ENCODE data around the gene P3H4. TPM values are rescaled to one million over a fixed set of nuclear protein-coding genes. Genes with fewer than 3 reads are reported as not detected.
A peak's percentile ranks its signal among the peaks of the same experiment; 100 is the strongest.

Gene P3H4
- total RNA-seq, 4 donors from 2014 or later = 2.4 to 7.1 (median 3.7) TPM

- no peaks in the 10 kb centered on the region for H3K36me3 ChIP-seq
- peak within 1 kb of the TSS; percentile 50 to 85 (median 61) for H3K4me3 ChIP-seq
- H3K9me3 ChIP-seq = no peaks in the 10 kb centered on the region
- WGBS, 2 donors = 0 to 2% methylated on average over 17 to 18 of the region's 35 CpGs
- peaks cover 22 to 54% (median 33%) of the 10 kb centered on the region in 3 donors for H3K4me1 ChIP-seq
- peak in 1 of 4 donors; percentile 10 for TF ChIP-seq POLR2A (IDR thresholded peaks at IDR 0.05)
- no peak for TF ChIP-seq CTCF (IDR thresholded peaks at IDR 0.05)
- no peak for DNase-seq
- peak within 1 kb of the TSS; percentile 57 to 78 (median 69) for H3K27ac ChIP-seq
- intact Hi-C loops (cut with DNase I) = no loop called here
- peaks cover 0 to 25% (median 0%) of the 10 kb centered on the region in 4 donors for H3K27me3 ChIP-seq
Observed at GRCh38 chr17:41812381-41813151, 817 bp upstream of the P3H4 start, which contains the start of gene FKBP10. TSS of gene FKBP10 (plus strand) at chr17:41813004. CDS start at chr17:41813035, 31 bp downstream.

GRCh38 chr17:41810659-41811548 is 845 bp downstream of the P3H4 start:
- Histone ChIP-seq H3K4me1 (peaks cover 22 to 54% (median 33%) of the 10 kb centered on the region in 3 donors), H3K4me3 (peak overlapping the region; percentile 50 to 85 (median 61)), H3K9me3 (no peaks in the 10 kb centered on the region), H3K27ac (peak overlapping the region; percentile 57 to 78 (median 69)), H3K27me3 (peaks cover 0 to 25% (median 0%) of the 10 kb centered on the region in 4 donors), H3K36me3 (no peaks in the 10 kb centered on the region)
- 41 to 64% methylated on average over 6 to 9 of the region's 58 CpGs for WGBS, 2 donors
- DNase-seq = no peak
- intact Hi-C loops (cut with DNase I) = no loop called here
- no peak for TF ChIP-seq POLR2A (IDR thresholded peaks at IDR 0.05)
- TF ChIP-seq CTCF (IDR thresholded peaks at IDR 0.05) = no peak

- Histone ChIP-seq H3K27ac (no peak overlapping the region), H3K9me3 (no peaks in the 10 kb centered on the region), H3K4me1 (peaks cover 15 to 37% (median 21%) of the 10 kb centered on the region in 3 donors), H3K36me3 (no peaks in the 10 kb centered on the region), H3K4me3 (no peak overlapping the region), H3K27me3 (peaks cover 0 to 6% (median 0%) of the 10 kb centered on the region in 4 donors)
- DNase-seq = no peak
- intact Hi-C loops (cut with DNase I) = no loop called here
- 70 to 79% methylated on average over 4 to 5 of the region's 8 CpGs for WGBS, 2 donors
- no peak for TF ChIP-seq POLR2A (IDR thresholded peaks at IDR 0.05)
- TF ChIP-seq CTCF (IDR thresholded peaks at IDR 0.05) = no peak
Observed at GRCh38 chr17:41806685-41807445, 4.9 kb downstream of the P3H4 start.

GRCh38 chr17:41803049-41804020 is 8.4 kb downstream of the P3H4 start:
- intact Hi-C loops (cut with DNase I) = loop anchor here (2.0 kb wide), 1 partner anchor 65 kb away; no protein-coding TSS in a partner anchor

More at GRCh38 chr17:41803049-41804020, 8.4 kb downstream of the P3H4 start:
- Histone ChIP-seq H3K27me3 (no peaks in the 10 kb centered on the region), H3K4me1 (peaks cover 10 to 41% (median 17%) of the 10 kb centered on the region in 3 donors), H3K36me3 (no peaks in the 10 kb centered on the region), H3K27ac (no peak overlapping the region), H3K4me3 (no peak overlapping the region), H3K9me3 (no peaks in the 10 kb centered on the region)
- TF ChIP-seq POLR2A (IDR thresholded peaks at IDR 0.05) (no peak), CTCF (IDR thresholded peaks at IDR 0.05) (no peak)
- WGBS, 2 donors = 51 to 63% methylated on average over 10 to 19 of the region's 24 CpGs
- no peak for DNase-seq

Data from esophagus squamous epithelium (tissue), 5 donors.